Activated naive CD4-positive, alpha-beta T cell treated with anti-CD3 and anti-CD28 coated beads, Interleukin-2, amount 50 U/mL, for 72 hours (primary cell): Measurements from ENCODE around the gene LAPTM5. TPM values are rescaled to one million over a fixed set of nuclear protein-coding genes. Genes with fewer than 3 reads are reported as not detected.
"Not testable (repeated sequence)": the region's sequence is repeated elsewhere in the genome, so short reads cannot be mapped to it uniquely, and the experiment has no call there.

Experiments
- ATAC-seq, 2 donors: fragments of 150-1000 bp; cut with Tn5 transposase; 2 replicates each; pipeline ENCODE4 v1.10.0; 2021; ENCODE audit warnings: mild to moderate bottlenecking in 2 of 2, moderate library complexity in 2 of 2
- DNase-seq, 2 donors: peaks; one replicate each; pipeline ENCODE4 v3.0.0; 2021 to 2022; ENCODE audit warnings: low spot score in 2 of 2
- H3K27ac Mint-ChIP-seq, 2 donors: one replicate each; pipeline ENCODE4 v1.8.0; 2022; ENCODE audit warnings: mild to moderate bottlenecking in 2 of 2, mixed read lengths in 2 of 2
- H3K36me3 Mint-ChIP-seq, 2 donors: one replicate each; pipeline ENCODE4 v1.8.0; 2022; ENCODE audit warnings: mixed read lengths in 2 of 2
- H3K9me3 Mint-ChIP-seq, 2 donors: one replicate each; pipeline ENCODE4 v1.8.0; 2022; ENCODE audit warnings: mixed read lengths in 2 of 2
- total RNA-seq, 2 donors: library from RNA; stranded (reverse); gene quantifications; one replicate each; pipeline ENCODE4 v1.2.3, GENCODE V29; 2022

Gene LAPTM5
- total RNA-seq, 2 donors from 2014 or later = 248 to 298 TPM

GRCh38 chr1:30693366-30693765 is 64.2 kb downstream of the LAPTM5 start:
- H3K36me3 Mint-ChIP-seq = no peaks in the 10 kb centered on the region
- no peaks in the 10 kb centered on the region for H3K9me3 Mint-ChIP-seq
- H3K27ac Mint-ChIP-seq = no peak overlapping the region
- ATAC-seq (no peak), DNase-seq (no peak)

- H3K9me3 Mint-ChIP-seq = no peaks in the 10 kb centered on the region
- no peak overlapping the region for H3K27ac Mint-ChIP-seq
- no peaks in the 10 kb centered on the region for H3K36me3 Mint-ChIP-seq
- ATAC-seq (no peak), DNase-seq (peak in 1 of 2 donors; percentile 28)
Measured at GRCh38 chr1:30692948-30693301, 64.6 kb downstream of the LAPTM5 start.

GRCh38 chr1:30692201-30692947 is 65.2 kb downstream of the LAPTM5 start:
- Mint-ChIP-seq H3K27ac (no peak overlapping the region), H3K36me3 (no peaks in the 10 kb centered on the region), H3K9me3 (no peaks in the 10 kb centered on the region)
- DNase-seq (peak in 1 of 2 donors; percentile 30), ATAC-seq (no peak)

DNA sequence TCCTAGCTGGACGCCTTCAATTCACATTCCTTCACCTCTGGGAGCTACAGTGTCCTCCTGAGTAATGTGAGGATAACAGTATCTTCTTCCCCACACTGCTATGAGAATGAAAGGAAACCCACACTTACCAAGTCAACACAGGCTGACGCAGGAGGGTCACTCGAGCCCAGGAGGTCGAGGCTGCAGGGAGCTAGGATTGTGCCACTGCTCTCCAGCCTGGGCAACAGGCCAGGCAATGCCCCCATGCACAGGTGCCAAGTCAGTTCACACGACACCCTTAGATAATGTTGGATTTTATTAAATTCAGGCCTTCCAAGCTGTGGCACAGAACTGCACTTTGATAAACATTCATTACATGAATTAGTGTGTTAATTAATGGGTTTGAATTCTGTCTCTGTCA is 66.1 kb downstream of the LAPTM5 start:
- no peaks in the 10 kb centered on the region for H3K36me3 Mint-ChIP-seq
- H3K27ac Mint-ChIP-seq = no peak overlapping the region
- DNase-seq (peak in 1 of 2 donors; percentile 47), ATAC-seq (no peak)
- H3K9me3 Mint-ChIP-seq = no peaks in the 10 kb centered on the region

DNA sequence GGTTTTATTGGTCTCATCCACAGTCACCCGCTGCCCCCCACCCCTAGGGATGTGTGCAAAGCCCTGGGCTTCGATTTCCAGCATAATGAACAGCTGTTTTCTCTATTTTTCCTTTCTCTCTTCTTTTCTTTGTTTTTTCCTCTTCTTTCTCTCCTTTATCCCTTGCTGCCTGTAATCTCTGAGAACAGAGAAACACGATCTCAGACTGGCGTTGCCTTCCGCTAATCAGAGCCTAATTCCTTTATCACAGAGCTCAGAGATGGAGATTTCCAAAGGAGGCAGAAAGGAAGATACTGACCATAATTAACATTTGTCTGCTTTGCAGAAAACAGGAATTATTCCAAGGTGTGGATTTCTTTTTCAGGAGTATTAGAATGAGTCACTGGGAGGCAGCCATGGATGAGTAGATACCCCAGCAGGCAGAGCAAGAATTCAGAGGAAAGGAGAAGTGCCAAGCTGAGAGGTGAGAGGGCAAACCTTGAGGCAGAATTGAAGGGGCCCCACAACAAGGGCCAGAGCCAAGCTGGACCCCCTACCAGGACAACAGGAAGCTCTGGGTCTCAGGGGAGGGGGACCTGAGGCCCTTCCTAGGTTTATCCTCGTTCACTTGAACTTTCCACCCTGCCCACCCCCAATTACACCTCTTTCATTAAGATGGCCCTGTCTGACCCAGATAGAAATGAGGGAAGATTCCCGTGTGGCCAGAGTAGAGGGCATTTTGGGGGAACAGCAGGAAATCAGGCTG is 67.5 kb downstream of the LAPTM5 start:
- no peaks in the 10 kb centered on the region for H3K9me3 Mint-ChIP-seq
- no peaks in the 10 kb centered on the region for H3K36me3 Mint-ChIP-seq
- ATAC-seq = no peak
- H3K27ac Mint-ChIP-seq = peak overlapping the region in 1 of 2 donors; percentile 46
- no peak for DNase-seq

DNA sequence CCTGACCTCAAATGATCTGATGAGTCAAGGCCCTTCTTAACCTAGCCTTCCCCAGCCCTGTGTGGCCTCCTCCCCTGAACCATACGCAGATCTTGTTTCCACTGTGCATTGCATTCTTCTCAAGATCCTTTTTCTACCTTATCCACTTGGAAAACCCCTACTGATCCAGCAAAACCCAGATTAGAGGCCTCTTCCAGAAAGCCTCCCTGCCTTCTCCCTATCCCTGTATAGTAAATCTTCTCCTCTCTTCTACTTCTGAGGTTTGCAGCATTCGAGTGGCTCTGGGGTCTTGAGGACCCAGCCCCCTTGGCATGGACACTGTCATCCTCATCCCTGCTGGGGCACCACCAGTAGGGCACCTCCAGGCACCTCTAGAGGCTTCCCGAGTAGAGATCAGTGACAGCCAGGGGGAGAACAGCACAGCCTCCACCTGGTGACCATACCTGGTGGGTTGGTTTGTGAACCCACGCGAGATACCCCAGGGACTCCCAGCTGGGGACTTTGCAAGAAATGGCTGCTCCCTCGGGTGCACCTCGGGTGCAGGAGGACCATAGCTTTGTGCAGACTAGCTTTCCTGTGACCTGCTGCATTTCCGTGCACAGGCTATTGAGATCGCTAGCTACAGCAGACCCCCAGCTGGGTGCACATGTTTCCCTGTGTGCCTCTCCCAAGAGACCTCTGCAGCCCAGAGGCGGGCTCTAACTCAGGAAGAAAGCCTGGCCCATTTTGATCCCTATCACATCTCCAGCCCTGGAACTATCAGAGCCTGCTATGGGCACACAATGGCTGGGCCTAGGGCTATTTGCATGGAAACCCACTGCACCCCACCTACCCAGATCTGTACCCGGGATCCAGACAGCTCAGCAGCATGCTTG is 68.4 kb downstream of the LAPTM5 start:
- no peaks in the 10 kb centered on the region for H3K9me3 Mint-ChIP-seq
- no peak for ATAC-seq
- no peaks in the 10 kb centered on the region for H3K36me3 Mint-ChIP-seq
- no peak overlapping the region for H3K27ac Mint-ChIP-seq
- DNase-seq = peak in 1 of 2 donors; percentile 44

- not testable (repeated sequence) for H3K27ac Mint-ChIP-seq, H3K36me3 Mint-ChIP-seq, H3K9me3 Mint-ChIP-seq, ATAC-seq
- peak in 1 of 2 donors; percentile 37 for DNase-seq
Measured at GRCh38 chr1:30688516-30688915, 69.1 kb downstream of the LAPTM5 start.

- Mint-ChIP-seq H3K36me3 (no peaks in the 10 kb centered on the region), H3K27ac (no peak overlapping the region), H3K9me3 (no peaks in the 10 kb centered on the region)
- peak in 1 of 2 donors; percentile 37 for DNase-seq
- ATAC-seq = no peak
Measured at GRCh38 chr1:30687886-30688285, 69.7 kb downstream of the LAPTM5 start.

- DNase-seq (peak in 1 of 2 donors; percentile 38), ATAC-seq (no peak)
- Mint-ChIP-seq H3K36me3 (no peaks in the 10 kb centered on the region), H3K9me3 (no peaks in the 10 kb centered on the region), H3K27ac (no peak overlapping the region)
Measured at GRCh38 chr1:30686236-30686935, 71.2 kb downstream of the LAPTM5 start.

DNA sequence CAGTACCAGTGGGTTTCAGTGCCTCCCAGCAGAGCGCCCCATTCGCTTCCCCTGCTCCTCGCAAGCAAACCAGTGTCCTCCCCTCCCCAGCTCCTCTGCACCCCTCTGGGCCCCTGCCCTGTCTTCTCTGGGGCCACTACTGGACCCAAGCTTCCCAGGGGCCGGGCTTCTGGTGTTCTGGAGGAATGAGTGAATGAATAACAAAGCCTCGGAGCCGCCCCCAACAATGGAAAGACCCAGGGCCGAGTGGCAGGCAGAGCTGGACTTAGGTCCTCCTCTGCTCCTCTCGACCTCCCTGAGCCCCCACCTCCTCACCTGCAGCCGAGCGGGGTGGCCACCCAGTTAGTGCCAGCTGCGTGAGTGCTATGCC is 71.8 kb downstream of the LAPTM5 start:
- H3K27ac Mint-ChIP-seq = no peak overlapping the region
- DNase-seq (peak in 1 of 2 donors; percentile 39), ATAC-seq (no peak)
- no peaks in the 10 kb centered on the region for H3K9me3 Mint-ChIP-seq
- no peaks in the 10 kb centered on the region for H3K36me3 Mint-ChIP-seq

DNA sequence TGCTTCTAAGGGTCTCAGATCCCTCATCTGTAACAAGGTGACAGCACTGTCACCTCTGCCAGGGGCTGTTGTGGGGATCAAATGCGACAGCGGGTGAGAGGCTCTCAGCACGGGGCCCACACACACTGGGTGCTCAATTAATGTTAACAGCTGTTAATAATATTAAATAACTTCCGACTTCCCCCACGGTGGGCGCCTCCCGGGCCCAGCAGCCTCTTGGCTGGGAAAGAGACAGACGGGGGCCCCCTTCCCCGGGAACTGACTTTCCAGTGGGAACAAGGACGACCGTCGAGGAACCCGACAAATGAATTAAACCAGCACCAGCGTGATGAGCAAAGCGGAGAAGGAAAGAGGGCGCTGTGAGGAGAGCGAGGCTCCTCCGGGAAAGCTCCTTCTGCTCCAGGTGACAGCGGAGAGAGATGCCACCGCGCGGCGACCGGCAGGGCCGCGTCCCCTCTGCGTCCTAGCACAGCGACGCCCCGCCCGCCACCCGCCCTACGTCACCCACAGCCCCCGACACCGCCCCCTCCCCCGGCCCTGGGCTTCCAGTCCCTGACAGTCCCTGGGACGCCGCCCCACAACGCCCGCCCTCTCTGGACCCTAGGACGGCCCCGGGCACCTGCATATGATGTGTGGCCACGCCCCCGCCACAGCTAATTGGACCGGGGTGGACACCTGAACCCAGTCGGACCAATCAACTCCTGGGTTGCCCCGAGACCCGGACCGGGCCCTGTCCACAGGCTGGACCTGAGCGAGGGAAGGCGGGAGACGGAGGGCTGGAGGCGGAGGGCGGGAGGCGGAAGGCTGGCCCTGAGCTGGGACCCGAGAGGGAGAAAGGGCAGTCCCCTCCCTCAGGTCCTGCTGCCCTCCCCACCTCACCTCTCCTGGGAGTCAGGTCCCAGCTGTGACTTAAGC is 72.4 kb downstream of the LAPTM5 start:
- Mint-ChIP-seq H3K27ac (no peak overlapping the region), H3K9me3 (no peaks in the 10 kb centered on the region)
- peak in 1 of 2 donors; percentile 53 for DNase-seq

GRCh38 chr1:30684259-30684658 is 73.3 kb downstream of the LAPTM5 start:
- no peak overlapping the region for H3K27ac Mint-ChIP-seq
- H3K36me3 Mint-ChIP-seq = no peaks in the 10 kb centered on the region
- ATAC-seq = no peak
- no peaks in the 10 kb centered on the region for H3K9me3 Mint-ChIP-seq
- DNase-seq = peak in 1 of 2 donors; percentile 21

More for the DNA sequence above, 72.4 kb downstream of the LAPTM5 start:
- no peaks in the 10 kb centered on the region for H3K36me3 Mint-ChIP-seq
- ATAC-seq = peak; percentile 78 to 82

DNA sequence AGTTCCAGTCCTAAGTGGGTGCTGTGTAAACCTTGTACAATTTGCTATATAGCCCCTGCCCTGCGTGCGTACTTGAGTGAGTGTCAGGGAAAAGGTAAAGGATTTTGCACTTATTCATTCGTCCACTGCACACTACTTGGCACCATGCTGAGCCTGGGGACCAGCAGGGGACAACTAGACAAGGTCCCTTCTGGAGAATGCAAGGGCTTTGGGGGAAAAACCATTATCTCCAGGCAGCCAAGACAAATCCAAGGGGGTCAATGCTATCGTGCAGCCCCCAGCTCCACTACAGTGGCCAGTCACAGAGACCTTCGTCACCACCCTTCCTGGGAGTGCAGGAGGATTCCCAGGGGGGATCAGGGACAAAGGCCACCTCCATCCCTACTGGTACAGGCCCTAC is 73.9 kb downstream of the LAPTM5 start:
- Mint-ChIP-seq H3K27ac (no peak overlapping the region), H3K9me3 (no peaks in the 10 kb centered on the region), H3K36me3 (no peaks in the 10 kb centered on the region)
- DNase-seq = peak in 1 of 2 donors; percentile 35
- ATAC-seq = no peak
